Measurements from ENCODE around the gene SCN3B. TPM values are rescaled to one million over a fixed set of nuclear protein-coding genes. Genes with fewer than 3 reads are reported as not detected.
A peak's percentile ranks its signal among the peaks of the same experiment; 100 is the strongest.

The SCN3B gene
- total RNA-seq, 1 experiment from 2014 or later = 0.79 TPM

DNA sequence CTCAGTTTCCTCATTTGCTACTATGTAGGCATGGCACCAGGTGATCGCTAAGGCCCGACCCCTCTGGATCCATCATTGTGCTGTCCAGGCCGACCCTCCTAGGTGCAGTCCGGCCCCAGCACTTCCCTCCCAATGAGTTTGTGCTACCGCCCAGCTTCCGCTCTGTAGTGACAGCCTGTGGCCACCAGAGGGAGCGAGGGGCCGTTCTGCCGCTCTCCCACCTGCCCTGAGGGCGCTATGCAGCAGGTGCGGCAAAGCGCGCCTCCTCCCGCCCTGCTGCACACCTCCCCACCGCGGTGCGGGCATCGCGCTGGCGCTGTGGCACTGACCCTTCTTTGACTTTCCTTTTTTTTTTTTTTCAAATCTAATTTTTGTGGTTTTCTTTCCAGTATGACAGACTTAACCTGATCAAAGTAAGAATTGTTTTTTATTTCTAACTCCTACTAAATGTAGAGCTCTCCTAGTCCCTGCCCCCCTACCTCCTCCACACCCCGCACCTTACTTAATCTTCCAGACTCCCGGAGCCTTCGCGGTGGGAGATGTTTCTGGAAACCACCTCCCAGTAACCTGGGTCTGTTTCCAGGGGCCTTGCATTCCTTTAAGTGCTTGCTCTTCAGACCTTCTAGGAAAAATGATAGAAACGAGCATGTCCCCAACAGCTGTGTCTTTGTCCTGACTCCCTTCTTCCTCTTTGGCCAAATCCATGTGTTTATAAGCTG, 73.7 kb downstream of the SCN3B start:
- DNase-seq (ENCODE audit: low spot score) = peak; percentile 91
- peaks cover 5% of the 10 kb centered on the region for H3K9me3 Mint-ChIP-seq
- H3K27me3 Mint-ChIP-seq (ENCODE audit: low read depth) = no peaks in the 10 kb centered on the region; the same call in 1 of the 2 replicates
- peaks cover 52% of the 10 kb centered on the region for H3K4me1 Mint-ChIP-seq
- ATAC-seq = peak; percentile 74
- ChIA-PET POLR2A (interaction anchor here (0.5 to 0.9 kb wide), 6 partner anchors 20 to 1897 kb away, joined by 3 to 5 read pairs (median 3); no protein-coding TSS in a partner anchor), CTCF (interaction anchor here (0.5 to 3.8 kb wide), 82 partner anchors 9 to 1851 kb away, joined by 3 to 40 read pairs (median 4); partner anchors contain the start of gene SCN3B)
- no peak overlapping the region for H3K27ac Mint-ChIP-seq
- peaks cover 4% of the 10 kb centered on the region; the same call in 1 of the 2 replicates for H3K36me3 Mint-ChIP-seq
- peak overlapping the region; percentile 46; the same call in 1 of the 2 replicates for H3K4me3 Mint-ChIP-seq
- TF ChIP-seq FOXP1 (CRISPR knock-in tag; IDR thresholded peaks at IDR 0.05; ENCODE audit: borderline replicate concordance) = no peak
- TF ChIP-seq, protein P1, sequence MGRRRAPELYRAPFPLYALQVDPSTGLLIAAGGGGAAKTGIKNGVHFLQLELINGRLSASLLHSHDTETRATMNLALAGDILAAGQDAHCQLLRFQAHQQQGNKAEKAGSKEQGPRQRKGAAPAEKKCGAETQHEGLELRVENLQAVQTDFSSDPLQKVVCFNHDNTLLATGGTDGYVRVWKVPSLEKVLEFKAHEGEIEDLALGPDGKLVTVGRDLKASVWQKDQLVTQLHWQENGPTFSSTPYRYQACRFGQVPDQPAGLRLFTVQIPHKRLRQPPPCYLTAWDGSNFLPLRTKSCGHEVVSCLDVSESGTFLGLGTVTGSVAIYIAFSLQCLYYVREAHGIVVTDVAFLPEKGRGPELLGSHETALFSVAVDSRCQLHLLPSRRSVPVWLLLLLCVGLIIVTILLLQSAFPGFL (CRISPR knock-in tag; IDR thresholded peaks at IDR 0.05; ENCODE audit: borderline replicate concordance) = no peak
- TF ChIP-seq TEAD1 (CRISPR knock-in tag; IDR thresholded peaks at IDR 0.05) = peak; percentile 42; the same call in 1 of the 2 replicates
- TF ChIP-seq, protein P2, sequence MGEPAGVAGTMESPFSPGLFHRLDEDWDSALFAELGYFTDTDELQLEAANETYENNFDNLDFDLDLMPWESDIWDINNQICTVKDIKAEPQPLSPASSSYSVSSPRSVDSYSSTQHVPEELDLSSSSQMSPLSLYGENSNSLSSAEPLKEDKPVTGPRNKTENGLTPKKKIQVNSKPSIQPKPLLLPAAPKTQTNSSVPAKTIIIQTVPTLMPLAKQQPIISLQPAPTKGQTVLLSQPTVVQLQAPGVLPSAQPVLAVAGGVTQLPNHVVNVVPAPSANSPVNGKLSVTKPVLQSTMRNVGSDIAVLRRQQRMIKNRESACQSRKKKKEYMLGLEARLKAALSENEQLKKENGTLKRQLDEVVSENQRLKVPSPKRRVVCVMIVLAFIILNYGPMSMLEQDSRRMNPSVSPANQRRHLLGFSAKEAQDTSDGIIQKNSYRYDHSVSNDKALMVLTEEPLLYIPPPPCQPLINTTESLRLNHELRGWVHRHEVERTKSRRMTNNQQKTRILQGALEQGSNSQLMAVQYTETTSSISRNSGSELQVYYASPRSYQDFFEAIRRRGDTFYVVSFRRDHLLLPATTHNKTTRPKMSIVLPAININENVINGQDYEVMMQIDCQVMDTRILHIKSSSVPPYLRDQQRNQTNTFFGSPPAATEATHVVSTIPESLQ (CRISPR knock-in tag; IDR thresholded peaks at IDR 0.05) = no peak
- no peak for TF ChIP-seq NFATC4 (CRISPR knock-in tag; IDR thresholded peaks at IDR 0.05)
- TF ChIP-seq, protein P3, sequence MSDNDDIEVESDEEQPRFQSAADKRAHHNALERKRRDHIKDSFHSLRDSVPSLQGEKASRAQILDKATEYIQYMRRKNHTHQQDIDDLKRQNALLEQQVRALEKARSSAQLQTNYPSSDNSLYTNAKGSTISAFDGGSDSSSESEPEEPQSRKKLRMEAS (CRISPR knock-in tag; IDR thresholded peaks at IDR 0.05) = peak; percentile 82
- TF ChIP-seq CBFB (CRISPR knock-in tag; IDR thresholded peaks at IDR 0.05; ENCODE audit: low read depth) = 0 out of 2 replicates have a peak, but pooled peaks have one; percentile 29
- no peak for TF ChIP-seq SP1 (CRISPR knock-in tag; conservative IDR thresholded peaks at IDR 0.05)
- TF ChIP-seq, protein P4, sequence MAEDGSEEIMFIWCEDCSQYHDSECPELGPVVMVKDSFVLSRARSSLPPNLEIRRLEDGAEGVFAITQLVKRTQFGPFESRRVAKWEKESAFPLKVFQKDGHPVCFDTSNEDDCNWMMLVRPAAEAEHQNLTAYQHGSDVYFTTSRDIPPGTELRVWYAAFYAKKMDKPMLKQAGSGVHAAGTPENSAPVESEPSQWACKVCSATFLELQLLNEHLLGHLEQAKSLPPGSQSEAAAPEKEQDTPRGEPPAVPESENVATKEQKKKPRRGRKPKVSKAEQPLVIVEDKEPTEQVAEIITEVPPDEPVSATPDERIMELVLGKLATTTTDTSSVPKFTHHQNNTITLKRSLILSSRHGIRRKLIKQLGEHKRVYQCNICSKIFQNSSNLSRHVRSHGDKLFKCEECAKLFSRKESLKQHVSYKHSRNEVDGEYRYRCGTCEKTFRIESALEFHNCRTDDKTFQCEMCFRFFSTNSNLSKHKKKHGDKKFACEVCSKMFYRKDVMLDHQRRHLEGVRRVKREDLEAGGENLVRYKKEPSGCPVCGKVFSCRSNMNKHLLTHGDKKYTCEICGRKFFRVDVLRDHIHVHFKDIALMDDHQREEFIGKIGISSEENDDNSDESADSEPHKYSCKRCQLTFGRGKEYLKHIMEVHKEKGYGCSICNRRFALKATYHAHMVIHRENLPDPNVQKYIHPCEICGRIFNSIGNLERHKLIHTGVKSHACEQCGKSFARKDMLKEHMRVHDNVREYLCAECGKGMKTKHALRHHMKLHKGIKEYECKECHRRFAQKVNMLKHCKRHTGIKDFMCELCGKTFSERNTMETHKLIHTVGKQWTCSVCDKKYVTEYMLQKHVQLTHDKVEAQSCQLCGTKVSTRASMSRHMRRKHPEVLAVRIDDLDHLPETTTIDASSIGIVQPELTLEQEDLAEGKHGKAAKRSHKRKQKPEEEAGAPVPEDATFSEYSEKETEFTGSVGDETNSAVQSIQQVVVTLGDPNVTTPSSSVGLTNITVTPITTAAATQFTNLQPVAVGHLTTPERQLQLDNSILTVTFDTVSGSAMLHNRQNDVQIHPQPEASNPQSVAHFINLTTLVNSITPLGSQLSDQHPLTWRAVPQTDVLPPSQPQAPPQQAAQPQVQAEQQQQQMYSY (CRISPR knock-in tag; IDR thresholded peaks at IDR 0.05) = no peak
- TF ChIP-seq MYBL2 (CRISPR knock-in tag; IDR thresholded peaks at IDR 0.05) = no peak
- TF ChIP-seq, protein P5, sequence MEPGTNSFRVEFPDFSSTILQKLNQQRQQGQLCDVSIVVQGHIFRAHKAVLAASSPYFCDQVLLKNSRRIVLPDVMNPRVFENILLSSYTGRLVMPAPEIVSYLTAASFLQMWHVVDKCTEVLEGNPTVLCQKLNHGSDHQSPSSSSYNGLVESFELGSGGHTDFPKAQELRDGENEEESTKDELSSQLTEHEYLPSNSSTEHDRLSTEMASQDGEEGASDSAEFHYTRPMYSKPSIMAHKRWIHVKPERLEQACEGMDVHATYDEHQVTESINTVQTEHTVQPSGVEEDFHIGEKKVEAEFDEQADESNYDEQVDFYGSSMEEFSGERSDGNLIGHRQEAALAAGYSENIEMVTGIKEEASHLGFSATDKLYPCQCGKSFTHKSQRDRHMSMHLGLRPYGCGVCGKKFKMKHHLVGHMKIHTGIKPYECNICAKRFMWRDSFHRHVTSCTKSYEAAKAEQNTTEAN (CRISPR knock-in tag; IDR thresholded peaks at IDR 0.05) = no peak
- TF ChIP-seq SMAD4 (CRISPR knock-in tag; IDR thresholded peaks at IDR 0.05) = no peak
- TF ChIP-seq, protein P6, sequence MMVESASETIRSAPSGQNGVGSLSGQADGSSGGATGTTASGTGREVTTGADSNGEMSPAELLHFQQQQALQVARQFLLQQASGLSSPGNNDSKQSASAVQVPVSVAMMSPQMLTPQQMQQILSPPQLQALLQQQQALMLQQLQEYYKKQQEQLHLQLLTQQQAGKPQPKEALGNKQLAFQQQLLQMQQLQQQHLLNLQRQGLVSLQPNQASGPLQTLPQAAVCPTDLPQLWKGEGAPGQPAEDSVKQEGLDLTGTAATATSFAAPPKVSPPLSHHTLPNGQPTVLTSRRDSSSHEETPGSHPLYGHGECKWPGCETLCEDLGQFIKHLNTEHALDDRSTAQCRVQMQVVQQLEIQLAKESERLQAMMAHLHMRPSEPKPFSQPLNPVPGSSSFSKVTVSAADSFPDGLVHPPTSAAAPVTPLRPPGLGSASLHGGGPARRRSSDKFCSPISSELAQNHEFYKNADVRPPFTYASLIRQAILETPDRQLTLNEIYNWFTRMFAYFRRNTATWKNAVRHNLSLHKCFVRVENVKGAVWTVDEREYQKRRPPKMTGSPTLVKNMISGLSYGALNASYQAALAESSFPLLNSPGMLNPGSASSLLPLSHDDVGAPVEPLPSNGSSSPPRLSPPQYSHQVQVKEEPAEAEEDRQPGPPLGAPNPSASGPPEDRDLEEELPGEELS (CRISPR knock-in tag; IDR thresholded peaks at IDR 0.05) = peak; percentile 52; the same call in 1 of the 2 replicates
- TF ChIP-seq, protein P7, sequence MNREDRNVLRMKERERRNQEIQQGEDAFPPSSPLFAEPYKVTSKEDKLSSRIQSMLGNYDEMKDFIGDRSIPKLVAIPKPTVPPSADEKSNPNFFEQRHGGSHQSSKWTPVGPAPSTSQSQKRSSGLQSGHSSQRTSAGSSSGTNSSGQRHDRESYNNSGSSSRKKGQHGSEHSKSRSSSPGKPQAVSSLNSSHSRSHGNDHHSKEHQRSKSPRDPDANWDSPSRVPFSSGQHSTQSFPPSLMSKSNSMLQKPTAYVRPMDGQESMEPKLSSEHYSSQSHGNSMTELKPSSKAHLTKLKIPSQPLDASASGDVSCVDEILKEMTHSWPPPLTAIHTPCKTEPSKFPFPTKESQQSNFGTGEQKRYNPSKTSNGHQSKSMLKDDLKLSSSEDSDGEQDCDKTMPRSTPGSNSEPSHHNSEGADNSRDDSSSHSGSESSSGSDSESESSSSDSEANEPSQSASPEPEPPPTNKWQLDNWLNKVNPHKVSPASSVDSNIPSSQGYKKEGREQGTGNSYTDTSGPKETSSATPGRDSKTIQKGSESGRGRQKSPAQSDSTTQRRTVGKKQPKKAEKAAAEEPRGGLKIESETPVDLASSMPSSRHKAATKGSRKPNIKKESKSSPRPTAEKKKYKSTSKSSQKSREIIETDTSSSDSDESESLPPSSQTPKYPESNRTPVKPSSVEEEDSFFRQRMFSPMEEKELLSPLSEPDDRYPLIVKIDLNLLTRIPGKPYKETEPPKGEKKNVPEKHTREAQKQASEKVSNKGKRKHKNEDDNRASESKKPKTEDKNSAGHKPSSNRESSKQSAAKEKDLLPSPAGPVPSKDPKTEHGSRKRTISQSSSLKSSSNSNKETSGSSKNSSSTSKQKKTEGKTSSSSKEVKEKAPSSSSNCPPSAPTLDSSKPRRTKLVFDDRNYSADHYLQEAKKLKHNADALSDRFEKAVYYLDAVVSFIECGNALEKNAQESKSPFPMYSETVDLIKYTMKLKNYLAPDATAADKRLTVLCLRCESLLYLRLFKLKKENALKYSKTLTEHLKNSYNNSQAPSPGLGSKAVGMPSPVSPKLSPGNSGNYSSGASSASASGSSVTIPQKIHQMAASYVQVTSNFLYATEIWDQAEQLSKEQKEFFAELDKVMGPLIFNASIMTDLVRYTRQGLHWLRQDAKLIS (CRISPR knock-in tag; IDR thresholded peaks at IDR 0.05; ENCODE audit: borderline replicate concordance) = no peak
- TF ChIP-seq, protein P8, sequence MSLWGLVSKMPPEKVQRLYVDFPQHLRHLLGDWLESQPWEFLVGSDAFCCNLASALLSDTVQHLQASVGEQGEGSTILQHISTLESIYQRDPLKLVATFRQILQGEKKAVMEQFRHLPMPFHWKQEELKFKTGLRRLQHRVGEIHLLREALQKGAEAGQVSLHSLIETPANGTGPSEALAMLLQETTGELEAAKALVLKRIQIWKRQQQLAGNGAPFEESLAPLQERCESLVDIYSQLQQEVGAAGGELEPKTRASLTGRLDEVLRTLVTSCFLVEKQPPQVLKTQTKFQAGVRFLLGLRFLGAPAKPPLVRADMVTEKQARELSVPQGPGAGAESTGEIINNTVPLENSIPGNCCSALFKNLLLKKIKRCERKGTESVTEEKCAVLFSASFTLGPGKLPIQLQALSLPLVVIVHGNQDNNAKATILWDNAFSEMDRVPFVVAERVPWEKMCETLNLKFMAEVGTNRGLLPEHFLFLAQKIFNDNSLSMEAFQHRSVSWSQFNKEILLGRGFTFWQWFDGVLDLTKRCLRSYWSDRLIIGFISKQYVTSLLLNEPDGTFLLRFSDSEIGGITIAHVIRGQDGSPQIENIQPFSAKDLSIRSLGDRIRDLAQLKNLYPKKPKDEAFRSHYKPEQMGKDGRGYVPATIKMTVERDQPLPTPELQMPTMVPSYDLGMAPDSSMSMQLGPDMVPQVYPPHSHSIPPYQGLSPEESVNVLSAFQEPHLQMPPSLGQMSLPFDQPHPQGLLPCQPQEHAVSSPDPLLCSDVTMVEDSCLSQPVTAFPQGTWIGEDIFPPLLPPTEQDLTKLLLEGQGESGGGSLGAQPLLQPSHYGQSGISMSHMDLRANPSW (CRISPR knock-in tag; conservative IDR thresholded peaks at IDR 0.05; ENCODE audit: low read depth) = no peak
- TF ChIP-seq HMGA2 (CRISPR knock-in tag; IDR thresholded peaks at IDR 0.05) = no peak
